Panc1 (cell line): ENCODE measurements around the gene ROPN1L. TPM values are rescaled to one million over a fixed set of nuclear protein-coding genes. Genes with fewer than 3 reads are reported as not detected.
"Not testable (repeated sequence)": the region's sequence is repeated elsewhere in the genome, so short reads cannot be mapped to it uniquely, and the experiment has no call there.

Experiments
- ATAC-seq: fragments of 200-7000 bp; cut with Tn5 transposase; 2 replicates; pipeline ENCODE4 v1.9.1; 2020; ENCODE audit warnings: mild to moderate bottlenecking, moderate library complexity
- BruUV-seq: library from RNA; stranded (reverse); fragments of 400-500 nt; replicated peaks from 2 replicates; lab custom pipeline; 2021; lab: Mats Ljungman, UMichigan
- CTCF ChIA-PET: fragments of 300-600 bp; sonication (Branson Sonifier 250); formaldehyde crosslinking; loops from one replicate; lab custom pipeline; 2022; ENCODE audit warnings: antibody characterized with exemption; lab: Charles Lee
- POLR2A ChIA-PET: fragments of 300-600 bp; sonication (Branson Sonifier 250); formaldehyde crosslinking; loops from one replicate; lab custom pipeline; 2022; ENCODE audit warnings: antibody characterized with exemption; lab: Charles Lee
- DNase-seq: peaks from one replicate; pipeline ENCODE4 v3.0.0-alpha.2; 2010; ENCODE audit warnings: low read depth, low spot score
- H3K27ac ChIP-seq: 2 replicates; pipeline ENCODE4 v1.5.1; 2011; ENCODE audit warnings: mild to moderate bottlenecking, low read length, inconsistent platforms
- H3K27me3 ChIP-seq: fragments of 200-500 bp; sonication (Bioruptor generic); 2 replicates; pipeline ENCODE4 v1.6.0; 2014; ENCODE audit warnings: low read length, inconsistent platforms; ENCODE audit not compliant: control insufficient read depth, insufficient read depth
- H3K36me3 ChIP-seq: fragments of 200-500 bp; sonication (Bioruptor generic); 2 replicates; pipeline ENCODE4 v1.5.1; 2014; ENCODE audit warnings: inconsistent platforms, mild to moderate bottlenecking, low read length, moderate library complexity; ENCODE audit not compliant: control insufficient read depth, insufficient read depth
- H3K4me1 ChIP-seq: 2 replicates; pipeline ENCODE4 v1.5.1; 2011; ENCODE audit warnings: inconsistent platforms, mild to moderate bottlenecking, low read length, moderate library complexity; ENCODE audit not compliant: control insufficient read depth, insufficient read depth
- H3K4me3 ChIP-seq, 2 experiments: 2 replicates each; pipeline ENCODE4 v1.5.1; 2011 to 2012; ENCODE audit warnings: low read depth in 2 of 2, low read length in 2 of 2, mild to moderate bottlenecking in 2 of 2, inconsistent platforms in 1 of 2, moderate library complexity in 1 of 2
- H3K9me3 ChIP-seq: fragments of 200-500 bp; sonication (Bioruptor generic); 2 replicates; pipeline ENCODE4 v1.5.1; 2014; ENCODE audit warnings: low read depth, mild to moderate bottlenecking, inconsistent platforms, low read length, moderate library complexity; ENCODE audit not compliant: control insufficient read depth, insufficient read depth
- CTCF ChIP-seq: fragments of 450-650 bp; IDR thresholded peaks from 2 replicates; pipeline ENCODE4 v1.5.1; 2017; ENCODE audit warnings: mild to moderate bottlenecking
- POLR2AphosphoS5 ChIP-seq: IDR thresholded peaks from 2 replicates; pipeline ENCODE4 v1.6.1; 2012; ENCODE audit warnings: mild to moderate bottlenecking, low read depth, low read length, moderate library complexity
- REST ChIP-seq, 2 experiments: IDR thresholded peaks; 2 replicates each; pipeline ENCODE4 v1.6.1; 2011 to 2012; ENCODE audit warnings: low read depth in 2 of 2, control low read depth in 1 of 2, low read length in 1 of 2, mild to moderate bottlenecking in 1 of 2, moderate library complexity in 1 of 2; ENCODE audit not compliant: insufficient read depth in 1 of 2
- SIN3A ChIP-seq: IDR thresholded peaks from 2 replicates; pipeline ENCODE4 v1.6.1; 2012; ENCODE audit warnings: low read depth, mild to moderate bottlenecking, low read length, moderate library complexity, borderline replicate concordance; ENCODE audit not compliant: insufficient read depth
- TCF7L2 ChIP-seq: IDR thresholded peaks from 2 replicates; pipeline ENCODE4 v1.6.1; 2011; ENCODE audit warnings: mild to moderate bottlenecking, low read depth, low read length, inconsistent platforms
- in situ Hi-C: cut with HindIII; loops from 2 replicates; pipeline ENCODE4 v1.10.0; 2016; ENCODE audit warnings: low sequenced_read_pairs, low pct_unique_long_range_greater_than_20kb
- intact Hi-C: fragments of 100-400 bp; cut with micrococcal nuclease; formaldehyde crosslinking; loops from one replicate; pipeline ENCODE4 v1.10.0; 2022; ENCODE audit not compliant: unreplicated experiment
- microRNA-seq: library from miRNA; unstranded; fragments of <30 nt; microRNA quantifications from one replicate; pipeline ENCODE4 v1.1.0, GENCODE V29; 2020; ENCODE audit not compliant: unreplicated experiment
- total RNA-seq: library from RNA; stranded (reverse); gene quantifications from one replicate; pipeline ENCODE4 v1.2.1, GENCODE V29; 2021; ENCODE audit not compliant: unreplicated experiment

Gene ROPN1L
- total RNA-seq, 1 experiment from 2014 or later, result 3.0 TPM

GRCh38 chr5:10513501-10514442 is 72.1 kb downstream of the ROPN1L start:
- CTCF ChIA-PET, result interaction anchor here (0.6 kb wide), 1 partner anchor 61 kb away, joined by 3 read pairs; no protein-coding TSS in a partner anchor
- Histone ChIP-seq H3K36me3 (no peaks in the 10 kb centered on the region), H3K9me3 (no peaks in the 10 kb centered on the region), H3K27me3 (no peaks in the 10 kb centered on the region), H3K4me3 (no peak overlapping the region), H3K4me1 (peaks cover 15% of the 10 kb centered on the region), H3K27ac (peak overlapping the region; percentile 56; the same call in 1 of the 2 replicates)
- TF ChIP-seq TCF7L2 (no peak), POLR2AphosphoS5 (no peak), SIN3A (no peak), CTCF (no peak), REST (IDR thresholded peaks at IDR 0.05; ENCODE audit: insufficient read depth in 1 of 2, low read depth in 2 of 2, low read length in 1 of 2) (no peak)
- intact Hi-C loops (no loop called here), in situ Hi-C loops (no loop called here)
- no TSS peak for BruUV-seq
- peak; percentile 69 for ATAC-seq
- POLR2A ChIA-PET, result no interaction called here
- no peak for DNase-seq

GRCh38 chr5:10514572-10514971 is 72.9 kb downstream of the ROPN1L start:
- intact Hi-C loops, H3K9me3 ChIP-seq, ATAC-seq, CTCF ChIA-PET, POLR2A ChIA-PET, H3K27ac ChIP-seq, H3K4me3 ChIP-seq, H3K36me3 ChIP-seq, in situ Hi-C loops, BruUV-seq, H3K27me3 ChIP-seq, DNase-seq: not testable (repeated sequence)
- peaks cover 15% of the 10 kb centered on the region for H3K4me1 ChIP-seq

Small RNA genes lying within 50 kb of the gene (microRNA-seq; reads per million reads assigned to microRNA genes)
- not detected for gene MIR6131

Other genes with a start within 250 kb of the ROPN1L start
- 23.1 TPM for gene ATPSCKMT, start 192.0 kb upstream of the ROPN1L start, total RNA-seq
- gene CCT5, start 191.6 kb upstream of the ROPN1L start, total RNA-seq, result 476 TPM
- 43.2 TPM for gene CMBL, start 134.0 kb upstream of the ROPN1L start, total RNA-seq
- 172 TPM for gene MARCHF6, start 88.2 kb upstream of the ROPN1L start, total RNA-seq
- gene ANKRD33B, start 122.2 kb downstream of the ROPN1L start, total RNA-seq, result 19.1 TPM